ENCODE data around the gene FTL.

FTL gene

DNA sequence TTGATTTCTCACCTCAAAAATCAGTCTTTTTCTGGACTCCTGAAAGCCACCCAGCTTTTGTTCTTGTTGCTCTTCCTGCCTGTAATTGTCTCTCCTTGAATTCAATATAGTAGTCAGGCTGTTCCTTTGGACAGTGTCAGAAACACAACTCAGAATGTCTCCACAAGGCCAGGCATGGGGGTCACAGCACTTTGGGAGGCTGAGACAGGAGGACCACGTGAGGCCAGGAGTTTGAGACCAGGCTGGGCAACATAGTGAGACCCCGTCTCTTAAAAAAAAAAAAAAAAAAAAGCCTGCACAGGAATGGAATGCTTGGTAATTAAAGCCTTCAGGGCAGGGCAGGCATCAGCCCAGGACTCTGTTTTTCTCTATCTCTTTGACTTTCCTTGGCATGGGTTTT, 19.3 kb upstream of the FTL start:
- no peak for DNase-seq (ENCODE audit: low read depth in 2 of 2)

DNA sequence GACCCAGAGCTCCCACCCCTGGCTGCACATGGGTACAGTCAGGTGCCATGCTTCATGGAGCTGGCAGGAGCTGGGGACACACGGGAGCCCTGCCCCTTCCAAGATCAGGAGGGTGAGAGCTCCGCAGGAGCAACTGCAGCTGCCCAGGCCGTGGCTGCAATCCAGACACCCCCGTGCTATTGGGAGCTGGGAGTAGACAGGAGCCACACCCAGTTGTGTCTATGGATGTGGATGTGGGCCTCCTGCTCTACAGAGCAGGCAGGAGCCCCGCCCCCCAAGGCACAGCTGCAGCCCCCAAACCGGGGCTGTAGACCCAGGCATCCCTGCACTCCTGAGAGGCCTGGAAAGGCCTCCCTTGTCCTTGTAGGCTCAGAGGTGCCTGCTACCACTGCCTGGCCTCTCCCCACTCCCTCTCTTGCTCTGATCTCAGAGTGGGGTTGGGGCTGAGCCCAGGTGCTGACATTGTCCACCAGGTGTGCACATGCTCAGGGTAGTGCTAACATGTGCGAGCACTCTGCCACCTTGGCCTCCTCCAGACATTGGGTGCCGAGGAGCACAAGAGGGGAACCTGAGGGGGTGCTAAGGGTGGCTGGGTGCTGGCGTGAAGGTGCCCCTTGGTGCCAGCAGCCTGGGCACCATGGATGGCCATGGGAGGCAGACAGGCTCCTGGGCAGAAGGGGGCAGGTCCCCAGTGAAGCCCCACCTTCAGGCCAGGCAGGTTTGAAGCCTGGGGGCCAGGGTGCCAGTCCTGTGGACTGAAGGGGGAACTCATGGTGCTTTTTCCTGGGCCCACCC, 18.4 kb upstream of the FTL start:
- no peak for DNase-seq (ENCODE audit: low read depth in 2 of 2)

DNA sequence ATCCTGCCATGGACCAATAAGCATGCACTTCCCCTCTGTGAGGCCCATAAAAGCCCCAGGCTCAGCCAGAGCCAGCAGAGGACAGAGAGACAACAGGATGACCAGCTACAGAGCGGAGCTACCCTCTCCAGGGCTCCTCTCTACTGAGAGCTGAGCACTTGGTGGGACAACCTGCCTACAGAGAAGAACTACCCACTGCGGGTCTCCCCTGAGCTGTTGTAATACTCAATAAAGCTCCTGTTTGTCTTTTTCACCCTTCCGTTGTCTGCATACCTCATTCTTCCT, 17.9 kb upstream of the FTL start:
- DNase-seq (ENCODE audit: low read depth in 2 of 2), result no peak

DNA sequence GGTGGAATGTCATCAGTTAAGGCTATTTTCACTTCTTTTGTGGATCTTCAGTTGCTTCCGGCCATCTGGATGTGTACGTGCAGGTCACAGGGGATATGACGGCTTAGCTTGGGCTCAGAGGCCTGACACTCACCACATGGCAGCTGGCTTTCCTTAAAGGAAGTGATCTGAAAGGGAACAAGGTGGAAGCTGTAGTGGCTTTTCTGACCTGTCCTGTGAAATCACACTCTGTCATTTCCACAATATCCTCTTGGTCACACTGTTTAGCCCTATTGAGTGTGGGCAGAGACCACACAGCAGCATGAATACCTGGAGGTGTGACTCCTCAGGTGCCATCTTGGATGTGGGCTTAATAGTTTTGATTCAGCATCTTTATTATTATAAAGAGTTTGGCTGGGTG, 14.9 kb upstream of the FTL start:
- no peak for DNase-seq (ENCODE audit: low read depth in 2 of 2)

DNA sequence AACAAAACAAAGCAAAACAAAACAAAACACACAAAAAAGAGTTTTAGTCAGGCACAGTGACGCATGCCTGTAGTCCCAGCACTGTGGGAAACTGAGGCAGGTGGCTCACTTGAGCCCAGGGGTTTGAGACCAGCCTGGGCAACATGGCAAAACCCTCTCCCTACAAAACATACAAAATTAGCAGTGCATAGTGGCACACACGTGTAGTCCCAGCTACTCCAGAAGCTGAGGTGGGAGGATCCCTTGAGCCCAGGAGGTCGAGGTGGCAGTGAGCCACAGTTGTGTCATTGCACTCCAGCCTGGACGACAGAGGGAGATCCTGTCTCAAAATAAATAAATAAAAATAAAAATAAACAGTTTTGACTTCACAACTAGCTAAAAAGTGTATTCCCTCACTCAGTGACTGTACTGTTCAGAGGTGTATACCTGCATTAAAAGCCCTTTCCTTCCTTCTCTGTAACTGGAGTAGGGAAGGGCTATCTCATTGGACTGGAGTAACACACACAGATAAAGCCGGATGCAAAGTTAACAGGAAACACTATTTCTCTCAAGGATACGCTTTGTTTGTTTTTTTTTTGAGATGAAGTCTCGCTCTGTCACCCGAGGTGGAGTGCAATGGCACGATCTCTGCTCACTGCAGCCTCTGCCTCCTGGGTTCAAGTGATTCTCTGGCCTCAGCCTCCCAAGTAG, 14.1 kb upstream of the FTL start:
- no peak for DNase-seq (ENCODE audit: low read depth in 2 of 2)

DNA sequence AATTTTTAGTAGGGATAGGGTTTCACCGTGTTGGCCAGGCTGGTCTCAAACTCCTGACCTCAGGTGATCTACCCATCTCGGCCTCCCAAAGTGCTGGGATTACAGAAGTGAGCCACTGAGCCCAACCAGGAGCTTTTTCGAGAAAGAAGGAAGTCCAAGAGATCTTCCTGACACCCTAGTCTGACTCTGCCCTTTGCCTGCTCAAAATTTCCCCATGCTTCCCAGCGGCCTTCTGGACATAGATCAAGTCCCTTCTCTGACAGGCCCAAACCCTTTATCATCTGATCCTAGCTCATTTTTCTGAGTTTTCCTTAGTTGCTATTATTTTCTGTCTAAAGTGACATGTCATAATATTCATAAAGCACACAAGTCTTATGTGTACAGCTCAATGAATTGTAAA, 12.0 kb upstream of the FTL start:
- DNase-seq (ENCODE audit: low read depth in 2 of 2), result no peak

DNA sequence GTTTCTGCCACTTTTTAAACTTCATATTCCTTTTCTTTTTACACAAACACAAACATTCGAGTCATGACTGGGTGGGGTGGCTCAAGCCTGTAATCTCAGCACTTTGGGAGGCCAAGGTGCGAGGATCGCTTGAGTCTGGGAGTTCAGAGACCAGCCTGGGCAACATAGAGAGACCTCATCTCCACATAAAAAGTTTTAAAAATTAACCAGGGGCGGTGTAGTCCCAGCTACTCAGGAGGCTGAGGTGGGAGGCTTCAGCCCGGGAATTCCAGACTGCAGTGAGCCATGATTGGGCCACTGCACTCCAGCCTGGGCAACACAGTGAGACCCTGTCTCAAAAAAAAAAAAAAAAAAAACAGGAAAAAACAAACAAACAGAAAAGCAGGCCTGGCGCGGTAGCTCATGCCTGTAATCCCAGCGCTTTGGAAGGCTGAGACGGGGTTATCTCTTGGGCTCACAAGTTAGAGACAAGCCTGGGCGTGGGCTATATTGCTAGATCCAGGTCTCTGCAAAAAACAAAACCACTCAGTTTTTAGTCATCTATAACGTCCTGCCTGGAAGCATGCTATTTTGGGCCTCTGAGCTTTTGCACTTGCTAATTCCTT, 11.0 kb upstream of the FTL start:
- DNase-seq (ENCODE audit: low read depth in 2 of 2), result no peak

DNA sequence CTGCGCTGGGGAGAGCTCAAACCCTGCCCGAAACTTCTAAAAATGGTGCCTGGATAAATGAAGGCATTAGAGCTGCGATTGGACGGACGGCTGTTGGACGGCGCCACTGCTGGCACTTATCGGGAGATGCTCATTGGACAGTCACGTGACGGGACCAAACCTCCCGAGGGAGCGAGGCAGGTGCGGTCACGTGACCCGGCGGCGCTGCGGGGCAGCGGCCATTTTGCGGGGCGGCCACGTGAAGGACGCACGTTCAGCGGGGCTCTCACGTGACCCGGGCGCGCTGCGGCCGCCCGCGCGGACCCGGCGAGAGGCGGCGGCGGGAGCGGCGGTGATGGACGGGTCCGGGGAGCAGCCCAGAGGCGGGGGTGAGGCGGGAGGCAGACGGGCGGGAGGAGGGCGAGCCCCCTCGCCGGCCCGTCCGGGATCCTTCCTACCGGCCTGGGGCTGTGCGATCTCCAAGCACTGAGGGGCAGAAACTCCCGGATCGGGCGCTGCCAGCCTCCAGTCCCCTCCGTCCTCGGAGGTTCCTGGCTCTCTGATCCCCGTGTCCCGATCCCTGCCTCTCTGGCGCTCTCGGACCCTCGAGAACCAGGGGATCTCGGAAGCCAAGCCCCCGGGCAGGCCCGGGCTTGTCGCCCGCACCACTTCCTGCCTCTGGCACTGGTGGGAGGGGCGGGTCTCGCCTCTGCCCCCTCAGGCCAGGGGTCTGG, 10.4 kb upstream of the FTL start, which contains the start of gene BAX:
Gene BAX (plus strand): TSS at position 281 of the 713 bp plus-strand sequence. CDS start 54 bp downstream, at position 335.
- DNase-seq (ENCODE audit: low read depth in 2 of 2), result peak; percentile 66 to 76

DNA sequence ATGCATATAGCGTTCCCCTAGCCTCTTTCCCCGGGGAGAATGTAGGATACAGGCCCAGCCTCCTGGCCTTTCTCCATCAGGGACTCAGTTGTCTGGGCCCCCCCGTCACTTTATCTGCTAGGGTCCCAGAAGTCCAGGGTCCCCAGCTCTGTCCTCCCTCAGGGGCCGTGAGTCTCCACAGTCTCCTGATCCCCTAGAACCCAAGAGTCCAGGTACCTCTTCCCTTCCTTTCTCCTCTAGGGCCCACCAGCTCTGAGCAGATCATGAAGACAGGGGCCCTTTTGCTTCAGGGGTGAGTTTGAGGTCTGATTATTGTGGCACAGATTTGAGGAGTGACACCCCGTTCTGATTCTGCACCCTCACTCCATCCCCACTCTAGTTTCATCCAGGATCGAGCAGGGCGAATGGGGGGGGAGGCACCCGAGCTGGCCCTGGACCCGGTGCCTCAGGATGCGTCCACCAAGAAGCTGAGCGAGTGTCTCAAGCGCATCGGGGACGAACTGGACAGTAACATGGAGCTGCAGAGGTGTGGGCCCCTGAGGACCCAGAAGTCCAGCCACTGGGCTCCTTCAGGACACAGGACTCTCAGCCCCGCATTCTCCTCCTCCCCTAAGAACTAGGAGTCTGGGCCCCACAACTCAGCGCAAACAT, 9.7 kb upstream of the FTL start:
- no peak for DNase-seq (ENCODE audit: low read depth in 2 of 2)

DNA sequence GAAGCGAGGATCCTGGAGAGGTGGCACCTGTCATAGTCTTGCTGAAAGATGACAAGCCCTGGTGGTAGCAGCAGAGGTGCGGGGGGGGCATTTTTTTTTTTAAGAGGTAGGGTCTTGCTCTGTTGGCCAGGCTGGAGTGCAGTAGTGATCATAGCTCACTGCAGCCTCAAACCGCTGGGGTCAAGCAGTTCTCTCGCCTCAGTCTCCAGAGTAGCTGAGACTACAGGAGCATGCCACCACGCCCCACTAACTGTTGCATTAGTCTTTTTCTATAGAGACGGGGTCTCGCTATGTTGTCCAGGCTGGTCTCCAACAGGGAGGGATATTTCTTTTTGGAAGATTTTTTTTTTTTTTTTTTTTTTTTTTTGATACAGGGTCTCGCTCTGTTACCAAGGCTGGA, 7.1 kb upstream of the FTL start:
- DNase-seq (ENCODE audit: low read depth in 2 of 2), result no peak

DNA sequence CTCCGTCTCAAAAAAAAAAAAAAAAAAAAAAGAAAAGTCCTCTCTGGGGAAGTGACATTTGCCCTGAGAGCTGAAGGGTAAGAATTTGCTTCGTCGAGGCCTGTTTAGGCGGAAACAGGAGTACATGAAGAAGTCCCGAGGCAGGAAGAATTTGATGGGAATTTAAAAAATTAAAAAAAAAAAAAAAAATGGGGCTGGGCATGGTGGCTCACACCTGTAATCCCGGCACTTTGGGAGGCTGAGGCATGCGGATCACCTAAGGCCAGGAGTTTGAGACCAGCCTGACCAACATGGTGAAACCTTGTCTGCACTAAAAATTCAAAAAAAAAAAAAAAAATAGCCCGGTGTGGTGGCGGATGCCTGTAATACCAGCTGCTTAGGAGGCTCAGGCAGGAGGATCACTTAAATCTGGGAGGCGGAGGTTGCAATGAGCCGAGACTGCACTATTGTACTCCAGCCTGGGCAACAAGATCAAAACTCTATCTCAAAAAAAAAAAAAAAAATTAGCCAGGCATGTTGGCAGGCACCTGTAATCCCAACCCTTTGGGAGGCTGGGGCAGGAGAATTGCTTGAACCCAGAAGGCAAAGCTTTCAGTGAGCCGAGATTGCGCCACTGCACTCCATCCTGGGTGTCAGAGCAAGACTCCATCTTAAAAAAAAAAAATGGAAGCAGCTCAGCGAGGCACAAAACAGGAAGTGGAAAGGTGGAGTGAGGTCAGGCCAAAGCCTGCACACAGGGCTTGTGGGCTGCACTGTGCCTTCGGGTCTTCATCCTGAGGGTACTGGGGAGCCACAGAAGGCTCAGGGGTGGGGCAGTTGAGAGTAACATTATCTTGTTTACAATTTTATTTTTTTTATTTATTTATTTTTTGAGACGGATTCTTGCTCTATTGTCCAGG, 5.5 kb upstream of the FTL start:
- DNase-seq (ENCODE audit: low read depth in 2 of 2), result no peak

DNA sequence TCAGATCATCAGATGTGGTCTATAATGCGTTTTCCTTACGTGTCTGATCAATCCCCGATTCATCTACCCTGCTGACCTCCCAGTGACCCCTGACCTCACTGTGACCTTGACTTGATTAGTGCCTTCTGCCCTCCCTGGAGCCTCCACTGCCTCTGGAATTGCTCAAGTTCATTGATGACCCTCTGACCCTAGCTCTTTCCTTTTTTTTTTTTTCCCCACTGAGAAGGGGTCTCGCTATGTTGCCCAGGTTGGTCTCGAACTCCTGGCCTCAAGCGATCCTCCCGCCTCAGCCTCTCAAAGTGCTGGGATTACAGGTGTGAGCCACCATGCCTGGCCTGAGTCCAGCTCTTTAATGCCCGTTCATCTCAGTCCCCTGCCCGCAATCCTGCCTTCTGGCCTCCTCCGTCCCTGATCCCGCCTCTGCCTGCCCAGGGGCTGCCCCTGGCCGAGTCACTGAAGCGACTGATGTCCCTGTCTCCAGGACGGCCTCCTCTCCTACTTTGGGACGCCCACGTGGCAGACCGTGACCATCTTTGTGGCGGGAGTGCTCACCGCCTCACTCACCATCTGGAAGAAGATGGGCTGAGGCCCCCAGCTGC, 4.0 kb upstream of the FTL start:
- no peak for DNase-seq (ENCODE audit: low read depth in 2 of 2)

DNA sequence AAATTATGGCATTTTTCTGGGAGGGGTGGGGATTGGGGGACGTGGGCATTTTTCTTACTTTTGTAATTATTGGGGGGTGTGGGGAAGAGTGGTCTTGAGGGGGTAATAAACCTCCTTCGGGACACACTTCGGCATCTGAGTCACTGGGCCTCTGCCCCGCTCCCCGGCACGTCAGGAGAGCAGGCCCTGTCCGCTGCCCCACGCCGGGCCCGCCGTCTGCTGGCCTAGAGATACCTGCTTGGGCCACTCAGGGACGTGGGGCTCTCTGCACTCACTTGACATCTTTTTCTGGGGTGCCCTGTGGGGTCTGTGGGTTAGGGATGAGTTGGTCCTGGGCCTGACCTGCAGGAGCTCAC, 3.5 kb upstream of the FTL start:
- no peak for DNase-seq (ENCODE audit: low read depth in 2 of 2)

DNA sequence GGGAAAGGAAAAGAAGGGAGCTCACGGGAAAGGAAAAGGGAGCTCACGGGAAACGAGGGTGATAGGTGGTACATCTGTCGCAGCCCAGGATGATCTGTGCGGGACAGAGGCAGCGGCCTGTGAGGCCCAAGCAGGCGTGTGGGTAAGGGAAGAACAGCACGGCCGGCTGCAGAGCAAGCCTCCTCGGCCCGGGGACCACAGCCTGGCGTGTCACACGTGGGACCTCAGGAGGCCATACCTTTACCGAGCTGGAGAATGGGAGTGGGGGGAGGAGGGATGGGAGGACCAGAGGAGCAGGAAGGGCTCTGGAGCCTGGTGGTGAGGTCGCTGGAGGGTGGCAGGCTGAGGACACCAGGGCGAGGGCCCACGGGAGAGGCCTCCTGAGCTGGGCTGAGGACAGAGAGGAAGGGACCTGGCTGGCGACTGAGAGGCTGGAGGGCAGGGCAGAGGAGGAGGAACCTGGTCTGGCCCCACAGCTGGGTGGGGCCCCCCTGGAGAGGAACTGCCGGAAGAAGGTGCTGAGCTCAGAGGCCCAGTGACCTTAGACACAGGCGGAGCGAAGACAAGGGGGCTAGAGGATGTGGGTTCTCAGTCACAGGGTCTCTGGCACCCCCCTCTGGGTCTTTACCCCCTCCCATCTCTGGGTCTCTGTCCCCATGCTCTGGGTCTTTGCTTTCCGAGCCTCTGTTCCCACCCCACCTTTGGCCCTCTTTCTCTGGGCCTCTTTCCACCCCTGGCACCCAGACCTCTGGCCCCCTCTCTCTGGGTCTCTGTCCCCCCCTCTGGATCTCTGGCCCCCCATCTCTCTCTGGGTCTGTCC, 2.9 kb upstream of the FTL start:
- no peak for DNase-seq (ENCODE audit: low read depth in 2 of 2)

DNA sequence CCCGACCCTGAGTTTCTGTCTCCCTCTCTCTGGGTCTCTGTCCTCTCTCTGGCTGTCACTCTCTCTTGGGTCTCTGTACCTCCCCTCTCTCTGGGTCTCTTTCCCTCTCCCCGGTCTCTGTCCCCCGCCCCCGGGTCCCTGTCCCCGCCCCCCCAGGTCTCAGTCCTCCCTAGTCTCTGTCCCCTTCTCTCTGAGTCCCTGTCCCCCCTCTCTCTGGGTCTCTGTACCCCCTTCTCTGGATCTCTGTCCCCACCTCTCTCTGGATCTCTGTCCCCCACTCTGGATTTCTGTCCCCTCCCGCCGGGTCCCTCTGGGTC, 2.3 kb upstream of the FTL start:
- DNase-seq (ENCODE audit: low read depth in 2 of 2), result no peak

DNA sequence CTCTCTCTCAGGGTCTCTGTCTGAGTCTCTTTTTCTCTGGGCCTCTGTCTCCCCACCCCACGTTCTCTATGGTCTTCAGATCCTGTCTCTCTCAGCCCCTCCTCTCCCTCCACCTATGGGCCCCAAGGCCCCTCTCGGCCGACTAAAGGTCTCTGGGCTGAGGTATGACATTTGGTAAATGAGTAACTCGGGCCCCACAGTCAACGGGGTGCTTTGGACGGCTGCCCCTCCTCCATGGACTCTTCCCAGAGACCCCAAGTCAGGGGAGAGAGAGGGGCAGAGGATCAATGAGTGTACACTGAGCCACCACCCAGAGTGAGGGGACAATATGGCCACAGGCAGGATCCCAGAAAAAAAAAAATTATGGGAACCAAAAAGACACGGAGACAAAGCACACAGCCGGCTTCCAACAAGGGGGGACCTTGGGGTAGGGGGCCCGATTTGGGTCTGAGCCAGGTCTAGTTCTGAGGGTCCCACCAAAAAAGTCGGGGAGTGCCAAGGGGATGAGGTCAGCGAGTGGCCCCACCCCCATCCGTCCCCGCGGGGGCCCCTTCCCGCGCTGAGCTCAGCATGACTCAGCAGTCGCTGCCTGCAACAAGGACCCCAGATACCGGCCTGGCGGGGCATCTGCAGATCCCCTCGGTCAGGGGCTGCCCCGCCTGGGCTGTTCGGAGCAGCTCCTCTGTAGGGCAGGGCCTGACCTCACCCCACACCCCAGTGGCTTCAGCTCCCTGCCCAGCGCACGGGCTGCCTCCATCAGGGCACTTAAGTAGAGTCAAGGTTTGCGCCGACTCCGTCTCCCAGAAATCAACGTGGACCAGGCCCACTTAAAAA, 1.5 kb upstream of the FTL start:
- peak; percentile 35 to 42 for DNase-seq (ENCODE audit: low read depth in 2 of 2)

DNA sequence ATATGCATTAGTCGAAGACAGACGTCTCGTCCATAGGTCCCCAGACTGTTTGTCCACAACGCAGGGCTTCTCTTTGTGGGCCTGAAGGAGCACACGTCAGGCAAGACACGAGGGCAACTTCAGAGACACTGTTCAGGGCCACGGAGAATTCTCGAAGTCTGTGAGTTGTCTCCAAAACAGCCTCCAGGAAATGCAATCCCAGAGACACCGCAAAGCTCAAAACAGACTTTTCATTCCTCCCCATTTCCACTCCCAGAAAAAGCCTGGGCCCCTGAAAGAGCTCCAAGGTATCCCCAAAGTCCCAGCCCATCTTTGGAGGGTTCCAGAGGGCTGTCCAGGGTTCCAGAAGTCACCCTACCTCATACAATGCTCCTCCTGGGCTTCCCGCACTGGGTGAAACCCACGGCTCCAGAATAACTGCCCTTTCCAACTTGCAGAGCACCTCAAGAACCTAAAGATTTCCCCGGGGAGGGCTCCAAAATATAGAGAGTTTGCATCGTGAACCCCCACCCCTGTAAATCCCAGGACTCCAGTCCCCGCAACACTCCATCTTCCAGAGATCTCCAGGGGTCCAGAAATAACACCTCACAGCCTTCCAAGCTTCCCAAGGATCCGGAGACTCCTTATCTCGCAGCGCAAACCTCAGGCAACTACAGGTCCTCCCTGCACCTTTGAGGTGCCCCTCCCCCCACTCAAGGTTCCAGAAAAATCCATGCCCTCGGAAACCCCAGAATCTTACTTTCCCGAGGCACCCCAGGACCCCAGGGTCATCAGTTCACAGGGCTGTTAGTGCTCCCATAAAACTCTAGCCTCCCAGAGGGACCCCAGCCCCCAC, 687 bp upstream of the FTL start:
- no peak for DNase-seq (ENCODE audit: low read depth in 2 of 2)
